HepG2 (cell line): ENCODE results near the gene C7orf57. TPM values are rescaled to one million over a fixed set of nuclear protein-coding genes. Genes with fewer than 3 reads are reported as not detected.

ENCODE experiments used
- ATAD3A ChIP-seq: sonication (generic); formaldehyde crosslinking; IDR thresholded peaks from 2 replicates; pipeline ENCODE4 v1.4.0; 2020; ENCODE audit warnings: missing genetic modification reagents
- CBFB ChIP-seq: sonication (generic); formaldehyde crosslinking; IDR thresholded peaks from 2 replicates; pipeline ENCODE4 v1.4.0; 2020; ENCODE audit warnings: missing genetic modification reagents
- CENPT ChIP-seq: sonication (generic); formaldehyde crosslinking; IDR thresholded peaks from 2 replicates; pipeline ENCODE4 v1.8.0; 2022; ENCODE audit warnings: low read depth, mild to moderate bottlenecking, moderate library complexity, missing genetic modification reagents
- DBP ChIP-seq: sonication (generic); formaldehyde crosslinking; IDR thresholded peaks from 2 replicates; pipeline ENCODE4 v1.4.0; 2020; ENCODE audit warnings: missing genetic modification reagents; ENCODE audit errors: not compliant biosample characterization
- FOSL2 ChIP-seq: sonication (generic); formaldehyde crosslinking; IDR thresholded peaks from 2 replicates; pipeline ENCODE4 v1.4.0; 2020; ENCODE audit warnings: missing genetic modification reagents
- FUBP1 ChIP-seq: sonication (generic); formaldehyde crosslinking; IDR thresholded peaks from 2 replicates; pipeline ENCODE4 v1.5.1; 2020; ENCODE audit warnings: missing genetic modification reagents, mild to moderate bottlenecking, borderline replicate concordance
- HNF4G ChIP-seq, 2 experiments: sonication (generic) in 1 of 2; formaldehyde crosslinking in 1 of 2; IDR thresholded peaks; 2 replicates each; pipeline versions ENCODE4 v1.4.0 to v1.6.1; 2011 to 2020; ENCODE audit warnings: borderline replicate concordance in 2 of 2, low read depth in 2 of 2, mild to moderate bottlenecking in 2 of 2, low read length in 1 of 2, missing genetic modification reagents in 1 of 2, moderate library complexity in 1 of 2
- HNRNPL ChIP-seq: fragments of 200-400 bp; formaldehyde crosslinking; IDR thresholded peaks from 2 replicates; pipeline ENCODE4 v1.6.1; 2017; ENCODE audit warnings: mild to moderate bottlenecking, low read depth, low read length
- KDM5A ChIP-seq: fragments of 200-600 bp; sonication (generic); IDR thresholded peaks from 2 replicates; pipeline ENCODE4 v1.7.0; 2018; ENCODE audit warnings: antibody characterized with exemption, mild to moderate bottlenecking, low read length, borderline replicate concordance
- NBN ChIP-seq: fragments of 450-650 bp; conservative IDR thresholded peaks from 2 replicates; pipeline ENCODE4 v1.6.1; 2017
- SIX1 ChIP-seq: sonication (generic); formaldehyde crosslinking; IDR thresholded peaks from 2 replicates; pipeline ENCODE4 v1.4.0; 2020; ENCODE audit warnings: missing genetic modification reagents, borderline replicate concordance
- SKI ChIP-seq: fragments of 450-650 bp; IDR thresholded peaks from one replicate; pipeline ENCODE4 v1.6.1; 2018; ENCODE audit warnings: mild to moderate bottlenecking; ENCODE audit not compliant: partially characterized antibody
- TERF1 ChIP-seq: sonication (generic); formaldehyde crosslinking; IDR thresholded peaks from 2 replicates; pipeline ENCODE4 v1.8.0; 2022; ENCODE audit warnings: mild to moderate bottlenecking, missing genetic modification reagents, moderate library complexity
- ZBTB3 ChIP-seq: sonication (generic); formaldehyde crosslinking; IDR thresholded peaks from 2 replicates; pipeline ENCODE4 v1.4.0; 2020; ENCODE audit warnings: low read depth, mild to moderate bottlenecking, moderate library complexity, missing genetic modification reagents, borderline replicate concordance
- ZBTB39 ChIP-seq: sonication (generic); formaldehyde crosslinking; IDR thresholded peaks from 2 replicates; pipeline ENCODE4 v1.5.0; 2020; ENCODE audit warnings: missing genetic modification reagents
- ZBTB42 ChIP-seq: sonication (generic); formaldehyde crosslinking; IDR thresholded peaks from 2 replicates; pipeline ENCODE4 v1.5.0; 2020; ENCODE audit warnings: mild to moderate bottlenecking, missing genetic modification reagents
- ZFP36L2 ChIP-seq: sonication (generic); formaldehyde crosslinking; IDR thresholded peaks from 2 replicates; pipeline ENCODE4 v1.4.0; 2020; ENCODE audit warnings: missing genetic modification reagents
- ZNF17 ChIP-seq: sonication (generic); formaldehyde crosslinking; IDR thresholded peaks from 2 replicates; pipeline ENCODE4 v1.5.0; 2020; ENCODE audit warnings: mild to moderate bottlenecking, missing genetic modification reagents
- ZNF326 ChIP-seq: sonication (generic); formaldehyde crosslinking; IDR thresholded peaks from 2 replicates; pipeline ENCODE4 v1.4.0; 2020; ENCODE audit warnings: missing genetic modification reagents, borderline replicate concordance
- ZNF343 ChIP-seq: sonication (generic); formaldehyde crosslinking; IDR thresholded peaks from 2 replicates; pipeline ENCODE4 v1.4.0; 2020; ENCODE audit warnings: mild to moderate bottlenecking, missing genetic modification reagents
- ZNF546 ChIP-seq: sonication (generic); formaldehyde crosslinking; conservative IDR thresholded peaks from 2 replicates; pipeline ENCODE4 v1.8.1; 2023; ENCODE audit warnings: mild to moderate bottlenecking, missing genetic modification reagents
- ZNF562 ChIP-seq: sonication (generic); formaldehyde crosslinking; IDR thresholded peaks from 2 replicates; pipeline ENCODE4 v1.8.0; 2022; ENCODE audit warnings: missing genetic modification reagents, borderline replicate concordance
- ZNF570 ChIP-seq: sonication (generic); formaldehyde crosslinking; IDR thresholded peaks from 2 replicates; pipeline ENCODE4 v1.4.0; 2020; ENCODE audit warnings: mild to moderate bottlenecking, missing genetic modification reagents, borderline replicate concordance
- ZNF747 ChIP-seq: sonication (generic); formaldehyde crosslinking; IDR thresholded peaks from 2 replicates; pipeline ENCODE4 v1.8.1; 2023; ENCODE audit warnings: missing genetic modification reagents, mild to moderate bottlenecking, borderline replicate concordance
- ZNF772 ChIP-seq: sonication (generic); formaldehyde crosslinking; IDR thresholded peaks from 2 replicates; pipeline ENCODE4 v1.5.0; 2020; ENCODE audit warnings: mild to moderate bottlenecking, missing genetic modification reagents
- polyA plus RNA-seq, 8 experiments: library from polyadenylated mRNA; depleted of rRNA in 3 of 8; stranded (reverse) in 7 of 8; unstranded in 1 of 8; fragments of >200 nt; fragmentation: Illumina TruSeq in 4 of 8; extraction: Trizol in 4 of 8; gene quantifications; 2 replicates each; pipeline versions ENCODE4 v1.2.1 to v1.2.3, GENCODE V29; 2011 to 2016; ENCODE audit warnings: low read depth in 4 of 8, missing spikeins in 1 of 8, mixed read lengths in 1 of 8; ENCODE audit not compliant: insufficient read depth in 1 of 8
- total RNA-seq, 5 experiments: library from RNA; depleted of rRNA; stranded (reverse); fragments of >200 nt; fragmentation: Illumina TruSeq; extraction: Trizol; gene quantifications; 2 replicates each; pipeline ENCODE4 v1.2.3, GENCODE V29; 2016; ENCODE audit warnings: low read depth in 1 of 5

C7orf57 gene
- total and polyA plus RNA-seq, 2 of the 13 experiments (the other 11 are each of a cell fraction or from before 2014, with no cell fraction given): not detected

- TF ChIP-seq FUBP1 (no peak), NBN (no peak), ZNF562 (CRISPR knock-in tag) (no peak), ZNF747 (CRISPR knock-in tag) (peak; percentile 43; the same call in 1 of the 2 replicates), ZNF546 (no peak), CENPT (no peak), ZNF772 (CRISPR knock-in tag) (peak; percentile 16; the same call in 1 of the 2 replicates), KDM5A (no peak), ZBTB42 (CRISPR knock-in tag) (no peak), ZBTB39 (CRISPR knock-in tag) (no peak), SIX1 (no peak), ATAD3A (CRISPR knock-in tag) (no peak), CBFB (CRISPR knock-in tag) (no peak), DBP (CRISPR knock-in tag) (no peak), TERF1 (CRISPR knock-in tag) (no peak), HNF4G (IDR thresholded peaks at IDR 0.05; ENCODE audit: borderline replicate concordance, low read depth, low read length) (peak; percentile 30; the same call in 1 of the 2 replicates), HNF4G (CRISPR knock-in tag; IDR thresholded peaks at IDR 0.05; ENCODE audit: borderline replicate concordance, low read depth) (peak; percentile 53; the same call in 1 of the 2 replicates), ZNF17 (CRISPR knock-in tag) (no peak), ZNF570 (CRISPR knock-in tag) (no peak), ZFP36L2 (CRISPR knock-in tag) (no peak), ZNF343 (peak; percentile 76; the same call in 1 of the 2 replicates), ZNF326 (no peak), FOSL2 (CRISPR knock-in tag) (peak; percentile 96), ZBTB3 (no peak), SKI (peak; percentile 77), HNRNPL (peak; percentile 80; the same call in 1 of the 2 replicates)
Observed at GRCh38 chr7:48088559-48089045, 53.3 kb downstream of the C7orf57 start (continued).
